ENCODE data around the gene SLC43A2.
"Not testable (repeated sequence)": the region's sequence is repeated elsewhere in the genome, so short reads cannot be mapped to it uniquely, and the experiment has no call there.

The SLC43A2 gene

GRCh38 chr17:1627982-1628855 lies at the start of gene SLC43A2:
Gene SLC43A2 (minus strand): TSS chr17:1628834. CDS start chr17:1627874, 960 bp downstream.
- Histone ChIP-seq H2AFZ (peak within 1 kb of the TSS; percentile 96), H3K9ac (peak within 1 kb of the TSS; percentile 85), H3K4me3 (ENCODE audit: low read depth, low read length) (peak within 1 kb of the TSS; percentile 96), H3K27me3 (ENCODE audit: control insufficient read depth, insufficient read depth, low read length) (no peaks in the 10 kb centered on the region), H3K36me3 (ENCODE audit: control insufficient read depth, insufficient read depth, low read length) (no peaks in the 10 kb centered on the region), H3K9me3 (ENCODE audit: control insufficient read depth, low read length) (no peaks in the 10 kb centered on the region), H3K4me2 (ENCODE audit: low read length) (peak within 1 kb of the TSS; percentile 100), H3K27ac (peak within 1 kb of the TSS; percentile 91), H3K4me1 (peaks cover 3% of the 10 kb centered on the region), H3K79me2 (peaks cover 7% of the 10 kb centered on the region)
- no peak for TF ChIP-seq CTCF (IDR thresholded peaks at IDR 0.05)

- Histone ChIP-seq H3K4me1 (no peaks in the 10 kb centered on the region), H3K27me3 (ENCODE audit: control insufficient read depth, insufficient read depth, low read length) (no peaks in the 10 kb centered on the region), H3K79me2 (peaks cover 53% of the 10 kb centered on the region), H2AFZ (no peak overlapping the region), H3K36me3 (ENCODE audit: control insufficient read depth, insufficient read depth, low read length) (no peaks in the 10 kb centered on the region), H3K9me3 (ENCODE audit: control insufficient read depth, low read length) (no peaks in the 10 kb centered on the region), H3K9ac (no peak overlapping the region), H3K4me2 (ENCODE audit: low read length) (no peak overlapping the region), H3K27ac (no peak overlapping the region), H3K4me3 (ENCODE audit: low read depth, low read length) (no peak overlapping the region)
- no peak for TF ChIP-seq CTCF (IDR thresholded peaks at IDR 0.05)
Observed at GRCh38 chr17:1676401-1676800, 47.8 kb upstream of the SLC43A2 start.

- Histone ChIP-seq H3K27ac (no peak overlapping the region), H3K9ac (no peak overlapping the region)
- no peak for TF ChIP-seq CTCF (IDR thresholded peaks at IDR 0.05)
Observed at GRCh38 chr17:1673041-1673785, 44.6 kb upstream of the SLC43A2 start.

GRCh38 chr17:1663934-1664333 lies 35.3 kb upstream of the SLC43A2 start:
- not testable (repeated sequence) for H3K9ac ChIP-seq; H3K4me2 ChIP-seq (ENCODE audit: low read length); H3K4me3 ChIP-seq (ENCODE audit: low read depth, low read length); H3K4me1 ChIP-seq; H3K36me3 ChIP-seq (ENCODE audit: control insufficient read depth, insufficient read depth, low read length); H3K9me3 ChIP-seq (ENCODE audit: control insufficient read depth, low read length); H3K27ac ChIP-seq; H2AFZ ChIP-seq; H3K27me3 ChIP-seq (ENCODE audit: control insufficient read depth, insufficient read depth, low read length)
- peaks cover 19% of the 10 kb centered on the region for H3K79me2 ChIP-seq

More at GRCh38 chr17:1673041-1673785, 44.6 kb upstream of the SLC43A2 start:
- Histone ChIP-seq H3K9me3 (ENCODE audit: control insufficient read depth, low read length) (no peaks in the 10 kb centered on the region), H3K4me2 (ENCODE audit: low read length) (no peak overlapping the region), H2AFZ (no peak overlapping the region), H3K27me3 (ENCODE audit: control insufficient read depth, insufficient read depth, low read length) (no peaks in the 10 kb centered on the region), H3K4me1 (no peaks in the 10 kb centered on the region), H3K36me3 (ENCODE audit: control insufficient read depth, insufficient read depth, low read length) (no peaks in the 10 kb centered on the region), H3K79me2 (peaks cover 48% of the 10 kb centered on the region), H3K4me3 (ENCODE audit: low read depth, low read length) (no peak overlapping the region)

GRCh38 chr17:1661045-1661444 lies 32.4 kb upstream of the SLC43A2 start:
- Histone ChIP-seq H3K4me2 (ENCODE audit: low read length) (no peak overlapping the region), H3K9me3 (ENCODE audit: control insufficient read depth, low read length) (no peaks in the 10 kb centered on the region), H3K9ac (no peak overlapping the region), H3K79me2 (peaks cover 10% of the 10 kb centered on the region), H3K27me3 (ENCODE audit: control insufficient read depth, insufficient read depth, low read length) (no peaks in the 10 kb centered on the region), H3K4me1 (no peaks in the 10 kb centered on the region), H3K36me3 (ENCODE audit: control insufficient read depth, insufficient read depth, low read length) (no peaks in the 10 kb centered on the region), H2AFZ (no peak overlapping the region), H3K27ac (no peak overlapping the region), H3K4me3 (ENCODE audit: low read depth, low read length) (no peak overlapping the region)
- no peak for TF ChIP-seq CTCF (IDR thresholded peaks at IDR 0.05)

Data from parathyroid adenoma (tissue), 2 donors.